T-helper 22 cell (primary cell): Measurements from ENCODE around the gene STIM2.
A peak's percentile ranks its signal among the peaks of the same experiment; 100 is the strongest.
"Not testable (repeated sequence)": the region's sequence is repeated elsewhere in the genome, so short reads cannot be mapped to it uniquely, and the experiment has no call there.

Experiments used
- DNase-seq: peaks from one replicate; pipeline ENCODE4 v3.0.0-alpha.2; 2020; ENCODE audit warnings: low read depth

Gene STIM2

DNA sequence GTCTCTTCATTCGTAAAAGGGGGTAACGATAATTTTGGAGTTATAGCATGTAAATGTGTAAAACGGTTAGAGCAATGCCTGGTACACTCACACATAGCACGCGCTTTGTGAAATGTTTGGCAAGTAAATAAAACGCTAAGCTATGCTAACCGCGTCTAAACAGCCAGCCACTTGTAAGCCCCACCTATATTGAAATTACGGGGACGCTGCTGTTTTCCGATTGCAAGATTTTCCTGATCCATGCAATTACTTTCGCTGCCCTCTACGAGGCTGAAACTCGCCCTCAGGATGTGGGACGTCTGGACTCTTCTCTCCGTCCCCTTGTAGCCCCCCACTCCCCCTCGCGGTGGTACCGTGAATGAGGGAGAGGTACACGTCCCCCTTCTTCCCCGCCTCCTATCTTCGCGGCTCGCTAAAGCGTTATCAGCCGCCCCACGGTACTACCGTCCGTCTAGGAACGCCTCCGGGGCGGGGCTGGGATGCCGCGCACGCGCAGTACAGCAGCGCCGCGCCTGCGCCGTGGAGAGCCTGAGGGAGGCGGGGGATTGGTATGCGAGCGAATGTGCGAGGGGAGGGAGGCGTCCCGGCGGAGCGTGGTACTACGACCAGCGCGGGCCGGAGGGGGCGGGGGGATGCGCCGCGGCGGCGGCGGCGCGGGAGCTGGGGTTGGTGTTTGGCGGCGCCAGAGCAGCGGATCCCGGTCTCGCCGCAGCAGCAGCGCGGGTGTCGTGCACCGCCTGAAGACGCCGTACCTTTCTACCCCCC is at the start of gene STIM2:
STIM2 (plus strand) TSS at position 685 of the 765 bp plus-strand sequence.
- peak; percentile 94 for DNase-seq

DNA sequence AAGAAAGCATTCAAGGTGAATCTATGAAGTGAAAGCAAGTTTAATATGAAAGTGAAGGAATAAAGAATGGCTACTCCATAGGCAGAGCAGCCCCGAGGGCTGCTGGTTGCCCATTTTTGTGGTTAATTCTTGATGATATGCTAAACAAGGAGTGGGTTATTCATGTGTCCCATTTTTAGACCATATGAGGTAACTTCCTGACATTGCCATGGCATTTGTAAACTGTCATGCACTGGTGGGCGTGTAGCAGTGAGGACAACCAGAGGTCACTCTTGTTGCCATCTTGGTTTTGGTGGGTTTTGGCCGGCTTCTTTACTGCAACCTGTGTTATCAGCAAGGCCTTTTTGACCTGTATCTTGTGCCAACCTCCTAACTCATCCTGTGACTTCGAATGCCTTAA is 49.1 kb upstream of the STIM2 start:
- DNase-seq = not testable (repeated sequence)

DNA sequence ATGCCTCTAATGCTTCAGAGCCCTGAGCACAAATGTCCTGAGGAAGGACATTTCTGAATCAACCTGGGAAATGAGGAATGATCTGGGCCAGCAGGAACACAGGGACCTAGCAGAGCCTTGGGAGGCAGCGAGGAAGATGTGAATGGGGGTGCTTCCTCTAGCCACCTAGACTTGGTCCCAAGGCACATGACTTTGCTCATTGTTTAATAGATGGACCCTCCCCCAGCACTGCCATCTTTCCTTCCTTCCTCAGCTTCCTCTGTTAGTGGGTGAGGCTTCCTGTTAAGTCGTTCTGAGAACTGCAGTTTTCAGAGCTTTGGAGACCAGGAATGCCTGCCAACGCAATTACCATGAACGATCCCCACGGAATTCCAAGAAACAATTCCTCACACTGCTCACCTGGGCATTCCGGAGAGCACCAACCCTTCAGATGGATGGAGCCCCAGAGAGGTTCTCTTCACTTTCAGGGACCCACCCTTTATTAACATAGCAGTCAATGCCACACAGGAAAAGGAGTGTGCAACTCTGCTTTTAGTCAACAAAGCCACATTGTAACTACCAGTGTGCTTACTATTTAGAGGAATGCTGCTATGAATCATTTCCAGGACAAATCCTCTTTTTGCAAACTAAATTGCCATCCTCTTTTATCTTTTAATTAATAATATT is 48.5 kb upstream of the STIM2 start:
- no peak for DNase-seq

DNA sequence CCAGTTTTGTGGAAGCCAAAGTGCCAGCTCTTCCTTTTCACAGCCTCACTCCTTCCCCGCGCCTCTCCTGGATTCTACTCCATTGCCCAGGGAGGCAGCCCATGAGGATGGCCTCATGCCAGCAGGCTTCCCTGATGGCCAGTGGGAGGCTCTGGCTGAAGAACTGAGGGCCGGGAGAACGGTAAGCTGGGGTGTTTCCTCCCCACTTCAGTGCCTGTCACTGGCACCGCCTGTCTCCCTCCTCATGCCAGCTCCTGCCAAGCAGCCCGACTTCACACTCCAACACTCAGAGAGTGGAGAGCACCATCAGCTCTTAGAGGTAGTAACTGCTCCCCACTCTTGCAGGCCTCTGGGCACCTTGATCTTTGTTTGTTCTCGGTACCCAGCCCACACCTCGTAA is 46.9 kb upstream of the STIM2 start:
- DNase-seq = no peak

DNA sequence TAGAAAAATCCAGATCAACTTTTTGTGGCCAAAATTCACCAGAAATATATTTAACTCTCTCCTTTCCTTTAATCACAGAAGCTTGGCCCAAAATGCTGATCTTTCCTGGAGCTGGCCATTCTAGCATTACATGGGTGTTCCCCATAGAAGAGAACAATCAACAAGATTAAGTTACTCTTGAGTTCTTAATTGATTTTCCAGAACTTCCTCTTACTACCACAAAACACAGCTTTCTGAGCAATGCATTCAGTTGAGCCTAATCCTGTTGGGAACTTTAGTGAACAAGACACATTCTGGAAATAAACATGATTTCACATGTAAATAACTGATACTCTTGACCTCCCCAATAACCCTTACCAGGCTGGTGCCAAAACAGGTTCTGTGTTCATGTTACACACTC is 45.4 kb upstream of the STIM2 start:
- DNase-seq = no peak

DNA sequence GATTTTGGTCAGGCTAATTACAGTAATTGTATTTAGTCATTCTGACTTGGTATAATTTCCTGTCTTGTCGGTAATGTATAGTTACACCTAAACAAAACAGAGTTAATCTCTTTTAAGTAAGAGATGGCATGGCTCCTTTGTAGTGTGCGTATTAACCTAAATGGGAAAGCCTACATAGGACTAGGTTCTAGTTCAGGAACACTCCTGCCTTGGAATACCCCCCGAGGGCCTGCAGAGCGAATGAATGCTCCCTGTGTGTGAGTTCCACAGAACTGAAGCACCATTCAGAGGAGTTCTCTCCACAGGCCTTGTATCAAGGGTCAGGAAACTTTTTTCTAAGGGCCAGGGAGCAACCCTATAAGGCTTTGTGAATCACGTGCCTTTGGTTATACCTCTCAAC is 44.9 kb upstream of the STIM2 start:
- DNase-seq = no peak

DNA sequence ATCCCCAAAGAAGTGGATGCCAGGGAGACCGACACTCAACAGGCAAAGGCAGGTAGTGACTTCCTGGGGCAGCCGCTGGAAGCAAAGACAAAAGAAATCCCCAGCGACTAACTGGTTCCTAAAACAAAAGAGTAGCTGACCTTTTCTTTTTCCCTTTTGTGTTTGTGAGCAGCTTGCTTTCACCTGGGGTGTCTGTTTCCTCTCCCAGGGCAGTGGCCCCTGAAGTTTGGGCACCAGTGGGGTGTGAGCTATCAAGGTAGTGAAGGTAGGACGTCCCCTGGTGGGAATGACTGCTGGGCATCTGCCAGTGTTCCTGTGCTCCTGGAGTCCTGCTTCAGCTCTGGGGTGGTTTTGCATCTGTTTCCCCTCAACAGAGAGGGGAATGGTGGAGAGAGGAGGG is 41.6 kb upstream of the STIM2 start:
- DNase-seq = no peak

DNA sequence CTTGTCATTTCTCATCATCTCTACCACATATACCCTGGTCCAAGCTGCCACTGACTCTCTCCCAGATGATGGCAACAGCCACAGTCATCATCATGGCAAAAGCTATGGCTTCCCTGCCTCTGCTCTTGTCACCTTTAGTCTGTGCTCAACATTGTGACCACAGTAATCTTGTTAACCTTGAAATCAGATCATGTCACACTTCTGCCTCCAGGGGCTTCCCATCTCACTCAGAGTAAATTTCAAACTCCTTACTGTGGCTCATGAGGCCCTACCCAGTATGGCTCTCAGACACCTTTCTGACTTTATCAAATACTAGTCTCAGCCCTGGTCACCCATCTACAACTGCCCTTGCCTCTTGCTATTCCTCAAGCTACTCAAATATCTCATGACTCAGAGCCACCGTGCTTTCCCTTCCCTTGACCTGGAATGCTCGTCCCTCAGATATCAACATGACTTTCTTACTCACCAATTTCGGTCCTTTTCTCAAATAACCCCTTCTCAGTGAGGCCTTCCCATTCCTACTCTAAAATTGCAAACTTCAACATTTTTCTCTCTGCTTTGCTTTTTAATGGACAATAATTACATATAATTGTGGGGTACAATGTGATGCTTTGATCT is 41.1 kb upstream of the STIM2 start:
- DNase-seq = no peak

DNA sequence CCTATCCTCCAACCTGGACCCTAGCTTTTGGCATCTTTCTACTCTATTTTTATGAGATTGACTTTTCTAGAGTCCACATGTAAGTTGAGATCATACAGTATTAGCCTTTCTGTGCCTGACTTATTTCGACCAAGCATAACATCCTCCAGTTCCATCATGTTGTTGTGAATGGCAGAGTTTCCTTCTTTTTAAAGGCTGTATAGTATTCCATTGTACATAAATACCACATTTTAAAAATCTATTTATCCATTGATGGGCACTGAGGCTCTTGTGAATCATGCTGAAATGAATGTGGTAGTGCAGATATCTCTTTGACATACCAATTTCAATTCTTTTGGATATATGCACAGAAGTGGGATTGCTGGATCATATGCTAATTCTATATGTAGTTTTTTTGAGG is 40.3 kb upstream of the STIM2 start:
- no peak for DNase-seq

DNA sequence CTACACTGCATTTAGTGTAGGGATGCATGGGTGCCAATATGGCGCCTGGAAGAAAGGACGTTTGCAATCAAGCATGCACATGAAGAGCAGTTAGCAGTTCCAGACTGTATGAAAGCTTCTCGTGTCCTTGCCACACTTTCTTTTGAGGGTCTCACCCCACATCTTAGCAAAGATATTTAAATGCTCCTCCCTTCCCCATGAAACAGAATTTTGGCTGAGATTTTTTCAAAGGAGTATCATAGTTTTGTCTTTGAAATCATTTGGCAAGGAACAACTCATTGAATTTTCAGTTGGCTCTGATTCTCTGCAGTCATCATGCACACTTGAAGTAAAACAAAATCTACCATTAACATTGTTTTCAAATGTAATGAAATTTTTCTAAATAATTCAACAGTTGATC is 39.6 kb upstream of the STIM2 start:
- DNase-seq = no peak

DNA sequence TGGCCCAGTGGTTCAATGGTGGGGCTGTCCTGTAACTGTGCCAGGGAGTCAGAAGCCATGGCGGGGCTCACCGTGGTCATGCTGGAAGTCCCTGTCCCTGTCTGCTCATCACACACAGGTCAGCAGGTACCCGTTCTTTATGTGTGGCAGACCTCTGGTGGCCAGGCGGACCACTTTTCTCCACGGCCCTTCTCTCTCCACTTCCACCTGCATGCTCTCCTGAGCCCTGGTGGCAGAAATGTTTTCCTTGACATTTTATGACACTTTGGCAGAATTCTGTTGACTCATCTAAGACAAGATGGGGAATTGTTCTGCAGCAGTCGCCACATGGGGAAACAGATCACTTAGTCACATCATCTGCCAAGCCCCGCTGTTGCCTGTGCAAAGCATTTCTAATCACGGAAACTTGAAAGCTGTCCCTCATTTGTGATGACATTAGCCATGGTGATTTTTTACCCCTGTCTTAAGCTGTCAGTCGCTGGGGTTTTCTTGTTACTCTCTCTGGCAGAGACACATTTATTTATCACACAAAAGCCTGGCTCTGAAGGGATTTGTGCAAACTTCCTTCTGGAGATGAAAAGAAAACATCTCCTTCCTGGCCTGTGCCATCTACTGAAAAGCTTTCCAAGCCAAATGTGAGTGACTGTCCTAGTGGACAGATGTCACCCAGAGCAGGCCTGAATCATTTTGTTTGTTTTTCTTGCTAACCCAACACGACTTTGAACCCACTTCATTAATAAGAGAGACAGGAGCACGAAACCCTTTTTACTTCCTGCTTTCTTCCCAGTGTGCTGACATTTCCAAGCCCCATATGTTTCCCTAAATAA is 38.8 kb upstream of the STIM2 start:
- no peak for DNase-seq

DNA sequence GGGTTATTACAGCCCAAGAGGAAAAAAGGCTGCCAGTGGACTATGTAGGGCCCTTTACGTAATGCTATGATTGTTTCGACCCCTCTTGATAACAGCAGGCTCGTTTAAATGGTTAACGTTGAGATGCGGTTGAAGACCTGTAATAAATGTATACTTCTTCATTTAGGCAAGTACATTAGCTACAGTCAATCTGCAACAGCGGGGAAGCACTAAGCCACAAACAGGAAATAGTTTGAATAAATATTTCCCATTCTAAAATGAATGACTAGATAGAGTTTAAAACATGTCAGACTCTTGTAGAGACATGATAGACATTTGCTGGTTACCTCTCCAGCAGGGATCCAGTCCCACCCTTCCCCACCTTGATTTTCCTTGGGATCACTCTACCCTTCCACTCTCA is 38.1 kb upstream of the STIM2 start:
- no peak for DNase-seq

DNA sequence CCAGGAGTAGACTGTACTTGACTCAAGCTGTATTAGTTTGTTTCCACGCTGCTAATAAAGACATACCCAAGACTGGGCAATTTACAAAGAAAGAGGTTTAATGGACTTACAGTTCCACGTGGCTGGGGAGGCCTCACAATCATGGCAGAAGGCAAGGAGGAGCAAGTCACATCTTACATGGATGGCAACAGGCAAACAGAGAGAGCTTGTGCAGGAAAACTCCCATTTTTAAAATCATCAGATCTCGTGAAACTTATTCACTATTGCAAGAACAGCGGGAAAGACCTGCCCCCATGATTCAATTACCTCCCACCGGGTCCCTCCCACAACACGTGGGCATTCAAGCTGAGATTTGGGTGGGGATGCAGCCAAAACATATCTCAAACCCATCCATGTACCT is 37.7 kb upstream of the STIM2 start:
- DNase-seq = not testable (repeated sequence)

DNA sequence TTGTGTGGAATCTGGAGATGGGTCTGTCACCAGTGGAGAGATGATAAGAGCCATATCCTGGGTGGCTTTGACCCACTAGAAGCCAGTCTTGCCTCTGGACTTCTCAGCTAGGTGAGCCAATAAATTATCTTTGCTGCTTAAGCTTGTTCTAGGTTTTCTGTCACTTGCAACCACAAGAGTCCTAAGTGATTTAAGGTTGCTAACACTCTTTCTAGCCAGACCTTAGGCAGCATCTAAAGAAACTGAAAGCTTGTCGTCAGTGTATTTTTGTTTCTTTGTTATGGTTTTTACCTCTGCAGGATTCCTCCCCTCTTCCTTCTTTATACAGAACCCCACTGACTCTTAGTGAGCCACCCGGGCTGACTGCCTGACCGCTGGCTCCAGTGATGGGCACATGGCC is 37.1 kb upstream of the STIM2 start:
- no peak for DNase-seq

DNA sequence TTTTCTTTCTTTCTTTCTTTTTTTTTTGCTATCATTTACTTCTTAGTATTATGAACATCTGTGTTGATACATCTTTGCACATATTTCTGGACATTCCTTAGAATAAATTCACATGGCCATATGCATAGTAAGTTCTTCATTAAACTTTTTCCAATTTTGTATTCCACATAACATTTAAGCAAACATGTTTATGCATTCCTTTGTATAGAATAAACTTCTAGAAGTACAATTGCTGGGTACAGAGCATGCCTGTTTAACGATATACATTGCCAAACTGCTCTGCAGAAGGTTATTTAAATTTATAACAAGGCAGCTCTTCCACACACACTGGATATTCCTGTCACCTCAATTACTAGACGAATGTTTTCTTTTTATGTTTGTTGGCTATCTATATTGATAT is 36.0 kb upstream of the STIM2 start:
- no peak for DNase-seq

DNA sequence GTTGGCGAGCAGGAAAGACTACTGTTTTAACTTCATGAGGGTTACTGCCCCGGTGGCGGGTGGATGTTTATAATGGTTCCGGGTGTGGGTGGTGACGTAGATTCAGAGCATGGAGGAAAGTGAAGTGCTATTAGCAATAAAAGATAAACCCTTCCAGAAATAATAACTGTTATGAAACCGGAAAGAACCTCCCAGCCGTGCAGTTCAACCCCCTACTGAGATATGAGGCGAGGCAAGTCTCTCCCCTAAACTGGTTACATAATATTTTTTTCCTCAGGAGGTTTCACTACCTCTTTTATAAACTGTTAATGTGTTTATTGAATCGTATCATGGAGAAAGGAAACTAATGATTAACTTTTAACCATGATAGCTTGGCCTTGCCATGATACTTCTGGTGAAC is 33.9 kb upstream of the STIM2 start:
- no peak for DNase-seq

DNA sequence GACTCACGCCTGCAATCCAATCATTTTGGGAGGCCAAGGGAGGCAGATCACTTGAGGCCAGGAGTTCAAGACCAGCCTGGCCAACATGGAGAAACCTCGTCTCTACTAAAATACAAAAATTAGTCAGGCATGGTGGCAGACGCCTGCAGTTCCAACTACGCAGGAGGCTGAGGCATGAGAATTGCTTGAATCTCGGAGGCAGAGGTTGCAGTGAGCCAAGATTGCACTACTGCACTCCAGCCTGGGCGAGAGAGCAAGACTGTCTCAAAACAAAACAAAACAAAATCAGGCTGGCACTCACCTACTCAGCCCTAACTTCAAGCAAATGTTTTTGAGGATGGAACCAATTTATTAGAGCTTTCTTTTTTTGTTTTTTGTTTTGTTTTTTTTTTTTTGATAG is 33.3 kb upstream of the STIM2 start:
- not testable (repeated sequence) for DNase-seq

DNA sequence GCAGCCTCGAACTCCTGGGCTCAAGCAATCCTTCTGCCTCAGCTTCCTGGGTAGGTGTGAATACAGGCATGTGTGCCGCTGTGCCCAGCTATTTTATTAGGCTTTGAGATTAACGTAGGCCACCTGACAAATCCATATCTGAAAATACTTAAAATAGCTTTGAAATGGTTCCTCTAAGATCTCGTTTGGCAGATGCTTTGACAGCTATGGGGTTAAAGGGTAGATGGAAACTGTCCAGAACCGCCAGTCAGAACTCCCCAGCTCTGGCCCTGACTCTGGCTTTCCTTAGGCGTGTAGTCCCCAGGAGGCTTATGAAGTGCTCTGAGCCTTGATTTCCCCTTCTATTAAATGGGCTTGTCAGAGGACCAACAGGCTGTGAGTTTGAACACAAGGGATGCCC is 32.8 kb upstream of the STIM2 start:
- no peak for DNase-seq

DNA sequence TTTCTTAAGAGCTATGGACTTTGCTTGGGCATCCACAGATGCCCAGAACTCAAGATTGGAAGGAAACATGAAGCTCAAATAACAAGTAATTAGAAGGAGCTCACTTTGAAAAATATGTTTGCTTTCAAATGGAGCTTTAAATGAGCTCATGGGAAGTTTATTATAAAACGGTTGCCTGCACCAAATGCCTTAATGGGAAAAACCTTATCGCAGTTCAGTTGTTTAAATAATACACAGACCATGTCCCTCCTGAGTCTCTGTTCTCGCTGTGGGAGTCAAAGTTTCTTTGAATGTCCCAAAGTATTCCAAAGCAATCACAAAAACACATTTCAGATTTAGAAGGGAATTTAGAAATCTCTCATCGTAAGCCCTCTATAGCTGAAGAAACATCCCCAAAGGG is 31.6 kb upstream of the STIM2 start:
- DNase-seq = no peak

DNA sequence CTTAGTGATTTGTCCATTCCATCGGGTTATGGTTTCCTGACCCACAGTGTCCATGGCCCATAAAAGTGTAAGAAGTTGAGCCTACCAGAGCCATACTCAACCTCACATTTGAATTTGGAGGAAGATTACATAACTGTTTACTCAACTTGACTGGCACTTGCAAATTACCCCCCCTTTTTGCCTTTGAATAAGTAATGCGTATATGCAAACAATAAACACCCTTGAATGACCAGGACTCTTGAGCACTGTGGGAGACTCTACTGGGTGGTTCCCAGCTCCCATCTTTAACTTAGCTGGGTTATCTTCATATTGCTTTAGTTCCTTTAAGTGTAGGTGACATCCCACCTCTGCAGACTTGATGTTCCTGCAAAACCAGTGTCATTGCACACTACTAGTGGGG is 30.6 kb upstream of the STIM2 start:
- no peak for DNase-seq

DNA sequence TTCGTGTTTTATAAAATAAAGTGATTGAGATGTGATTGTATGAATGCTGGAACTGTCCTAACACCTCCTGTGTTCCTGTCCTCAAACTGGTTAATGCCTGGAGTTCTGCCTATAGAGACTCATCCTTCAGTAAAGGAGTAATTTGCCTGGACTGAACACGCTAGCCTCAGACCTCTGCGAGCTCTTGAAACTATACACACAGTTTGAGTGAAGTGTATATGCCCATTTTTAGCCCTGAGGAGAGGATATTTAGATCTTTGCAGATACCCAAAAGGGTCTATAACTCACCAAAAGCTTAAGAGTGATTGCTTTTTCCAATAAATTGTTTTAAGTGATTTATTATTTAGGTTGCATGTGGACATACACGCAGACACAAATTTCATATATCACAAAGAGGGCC is 29.9 kb upstream of the STIM2 start:
- DNase-seq = no peak

DNA sequence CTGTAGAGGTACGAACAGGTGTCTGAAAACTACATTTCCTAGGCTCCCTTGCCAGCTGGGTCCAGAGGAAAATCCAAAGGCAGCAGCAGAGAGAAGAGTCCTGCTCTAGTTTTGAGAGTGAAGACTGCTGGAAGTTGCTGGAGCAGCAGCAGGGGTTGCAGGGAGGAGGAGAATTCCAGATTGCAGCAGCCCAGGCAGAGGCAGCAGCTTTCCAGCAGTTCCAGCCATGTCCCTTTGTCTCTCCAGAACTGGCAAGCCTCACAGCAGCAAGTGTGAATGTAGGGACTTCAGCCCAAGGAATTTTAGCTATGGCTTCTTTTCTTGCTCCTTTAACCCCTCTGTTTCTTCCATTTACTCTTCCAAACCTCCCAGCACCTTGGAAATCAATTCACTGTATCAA is 24.1 kb upstream of the STIM2 start:
- DNase-seq = no peak
